Heart right ventricle (tissue), 16 donors: ENCODE measurements around the gene ATP2B2. TPM values are rescaled to one million over a fixed set of nuclear protein-coding genes. Genes with fewer than 3 reads are reported as not detected.
"Not testable (repeated sequence)": the region's sequence is repeated elsewhere in the genome, so short reads cannot be mapped to it uniquely, and the experiment has no call there.

ENCODE experiments used
- ATAC-seq, 8 donors: fragments of 200-7000 bp; cut with Tn5 transposase; one replicate each; pipeline ENCODE4 v1.9.1; 2020; ENCODE audit warnings: mild to moderate bottlenecking in 8 of 8, moderate library complexity in 8 of 8, moderate number of reproducible peaks in 1 of 8
- DNase-seq, 2 donors: peaks; one replicate each; pipeline ENCODE4 v3.0.0-alpha.2; 2020
- H3K27ac ChIP-seq, 10 donors: fragments of 200-600 bp; sonication (generic) in 2 of 10; one replicate each; pipeline versions ENCODE4 v1.5.0 to v1.8.0; 2020 to 2022; ENCODE audit warnings: mild to moderate bottlenecking in 3 of 10
- H3K27me3 ChIP-seq, 7 donors: fragments of 200-600 bp; one replicate each; pipeline ENCODE4 v1.8.0; 2021 to 2022; ENCODE audit warnings: mild to moderate bottlenecking in 2 of 7
- H3K36me3 ChIP-seq, 9 donors: fragments of 200-600 bp; sonication (generic) in 1 of 9; one replicate each; pipeline versions ENCODE4 v1.5.0 to v1.8.0; 2020 to 2022; ENCODE audit warnings: mild to moderate bottlenecking in 2 of 9
- H3K4me1 ChIP-seq, 9 donors: fragments of 200-600 bp; sonication (generic) in 1 of 9; one replicate each; pipeline versions ENCODE4 v1.5.0 to v1.8.0; 2020 to 2022; ENCODE audit warnings: mild to moderate bottlenecking in 4 of 9
- H3K4me3 ChIP-seq, 10 donors: fragments of 200-600 bp; sonication (generic) in 2 of 10; one replicate each; pipeline versions ENCODE4 v1.5.0 to v1.8.0; 2020 to 2022; ENCODE audit warnings: mild to moderate bottlenecking in 7 of 10, moderate library complexity in 2 of 10
- H3K9me3 ChIP-seq, 11 donors: fragments of 200-600 bp in 10 of 11; sonication (generic) in 2 of 11; one replicate each; pipeline versions ENCODE4 v1.5.0 to v1.8.0; 2013 to 2022; ENCODE audit warnings: mild to moderate bottlenecking in 2 of 11, control low read depth in 1 of 11, moderate library complexity in 1 of 11
- CTCF ChIP-seq, 9 donors: fragments of 200-600 bp; sonication (generic) in 2 of 9; IDR thresholded peaks; one replicate each; pipeline versions ENCODE4 v1.5.0 to v1.8.0; 2021 to 2022; ENCODE audit warnings: antibody characterized with exemption in 9 of 9, mild to moderate bottlenecking in 5 of 9, moderate library complexity in 1 of 9
- WGBS, 2 donors: extraction: QIAGEN DNeasy Blood & Tissue Kit; methylation state at CpG; one replicate each; pipeline ENCODE4 v1.1.7; 2013; ENCODE audit warnings: inconsistent platforms in 1 of 2; 5-methylcytosine and 5-hydroxymethylcytosine counted together
- intact Hi-C, 10 donors: fragments of 100-400 bp; cut with DNase I; formaldehyde crosslinking; loops; one replicate each; pipeline versions ENCODE4 v1.11.1 to v1.14.2; 2022
- polyA plus RNA-seq, 2 donors: library from polyadenylated mRNA; stranded (reverse); fragments of 200-250 nt; gene quantifications; one replicate each; pipeline ENCODE4 v1.2.3, GENCODE V29; 2013
- total RNA-seq, 10 donors: library from RNA; stranded (reverse); fragmentation: NEBNext Ultra II Directional in 3 of 10; extraction: Animal tissue kit (Norgen Biotek cat#: 25700) in 3 of 10; gene quantifications; one replicate each; pipeline versions ENCODE4 v1.2.1 to v1.2.4, GENCODE V29; 2021 to 2023
- donor health status: Arrhythmogenic right ventricular cardiomyopathy.
- donor health status: ischemic (EF 13 %, LVEDD 7.1; RV severe dilation, severe dysfunction).
- donor health status: healthy with polysubstance abuse.
- donor health status: DM: no; HTN: yes; CAD: no.
- donor health status: DM: no; HTN: no; CAD: no.
- donor health status: ischemic (EF 25% LVEDD 6.9; RV normal size, moderate dysfunction).
- donor health status: ischemic (EF 25% LVEDD 5.7; RV mildly dilated, moderate dysfunction).
- donor health status: healthy.
- donor health status: DM: yes; HTN: yes; CAD: no.
- donor health status: Ischemic cardiomyopathy.
- donor health status: ischemic (EF 35%, LVEDD 5.7; RV mildly dilated, moderate dysfunction).
- donor health status: nonischemic (EF 11% LVEDD 7.7; RV severe dilation, severe dysfunction).
- donor health status: DM: yes; HTN: yes; CAD: no.
- donor health status: PGD.
- donor health status: ischemic (EF 29% LVEDD 5.4; RV normal size, mild dysfunction).
- donor health status: nonischemic (EF 23%, LVEDD 6.1; RV moderate dilation, normal function).

The ATP2B2 gene
- total and polyA plus RNA-seq, 12 donors, result under 0.01 to 0.30 (median 0.11) TPM; not detected in 4

DNA sequence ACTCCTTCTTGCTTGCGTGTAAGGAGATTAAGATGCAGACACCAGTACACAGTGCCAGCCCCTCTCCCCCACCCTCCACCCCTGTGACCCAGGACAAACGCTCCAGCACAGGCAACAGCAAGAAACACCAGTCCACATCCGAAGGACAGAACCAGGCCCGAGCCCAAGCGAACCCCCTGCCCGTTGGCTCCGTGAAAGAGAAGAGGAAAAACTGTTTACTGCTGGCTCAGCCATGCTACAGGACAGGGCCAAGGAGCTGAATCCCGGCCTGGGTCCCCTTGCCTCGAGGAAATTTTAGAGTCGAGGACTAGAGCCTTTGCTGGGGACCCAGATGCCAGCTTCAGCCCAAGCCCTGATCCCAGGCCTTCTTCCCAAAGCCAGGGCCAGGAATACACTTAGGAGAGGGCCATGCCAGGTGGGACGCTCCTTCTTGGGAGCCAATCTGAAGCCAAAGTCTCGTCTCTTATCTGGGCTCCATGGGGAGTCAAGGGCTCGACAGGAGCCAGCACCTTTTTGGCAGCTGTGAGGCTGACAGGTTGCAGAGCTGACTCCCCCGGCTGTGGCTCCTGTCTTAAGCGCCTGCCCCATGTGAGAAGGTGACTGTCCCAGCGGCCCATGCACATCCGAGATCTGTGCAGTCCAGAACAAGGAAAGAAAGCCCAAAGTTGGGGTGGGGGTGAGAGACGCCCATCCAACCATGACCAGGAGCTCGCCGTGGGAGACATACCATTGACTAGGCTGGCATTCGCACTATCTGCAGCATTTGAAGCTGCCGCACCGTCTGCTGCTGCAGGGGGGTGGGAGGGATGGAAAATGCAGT, 120.6 kb downstream of the ATP2B2 start:
- peaks cover 0 to 41% (median 29%) of the 10 kb centered on the region in 11 donors for H3K9me3 ChIP-seq
- no peaks in the 10 kb centered on the region for H3K4me1 ChIP-seq
- intact Hi-C loops, result no loop called here
- no peak overlapping the region for H3K27ac ChIP-seq
- 68 to 69% methylated on average over 23 of the region's 23 CpGs for WGBS, 2 donors
- peaks cover 0 to 13% (median 0%) of the 10 kb centered on the region in 7 donors for H3K27me3 ChIP-seq
- H3K36me3 ChIP-seq, result no peaks in the 10 kb centered on the region
- ATAC-seq (no peak), DNase-seq (no peak)
- TF ChIP-seq CTCF (IDR thresholded peaks at IDR 0.05), result no peak
- no peak overlapping the region for H3K4me3 ChIP-seq

DNA sequence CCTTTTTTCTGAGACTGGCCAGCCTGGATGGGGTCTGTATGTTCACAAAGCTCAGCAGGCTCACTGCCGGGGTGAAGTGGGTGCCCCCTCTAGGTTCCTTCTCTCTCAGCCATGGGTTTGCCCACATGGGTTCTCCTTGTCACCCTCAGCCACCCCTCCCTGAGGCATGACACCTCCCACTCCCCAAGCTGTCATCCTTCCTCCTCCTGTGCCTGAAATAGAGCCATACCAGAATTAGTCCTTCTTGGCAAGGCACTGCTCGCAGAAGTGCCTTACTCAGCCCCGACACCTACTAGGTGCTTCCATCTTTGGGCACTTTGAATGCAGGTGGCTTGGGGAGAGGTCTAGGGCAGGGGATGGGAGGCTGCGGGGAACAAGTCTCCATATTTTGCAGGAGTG, 121.5 kb downstream of the ATP2B2 start:
- no peak for ATAC-seq
- intact Hi-C loops, result no loop called here
- no peak overlapping the region for H3K27ac ChIP-seq
- 90 to 95% methylated on average over 4 of the region's 4 CpGs for WGBS, 2 donors
- no peak overlapping the region for H3K4me3 ChIP-seq
- no peaks in the 10 kb centered on the region for H3K4me1 ChIP-seq
- no peak for TF ChIP-seq CTCF (IDR thresholded peaks at IDR 0.05)
- no peak for DNase-seq
- no peaks in the 10 kb centered on the region for H3K36me3 ChIP-seq
- peaks cover 0 to 32% (median 21%) of the 10 kb centered on the region in 11 donors for H3K9me3 ChIP-seq
- H3K27me3 ChIP-seq, result peaks cover 0 to 13% (median 0%) of the 10 kb centered on the region in 7 donors

GRCh38 chr3:10382892-10383849, 122.2 kb downstream of the ATP2B2 start:
- no peak overlapping the region for H3K4me3 ChIP-seq
- ATAC-seq (no peak), DNase-seq (no peak)
- H3K36me3 ChIP-seq, result no peaks in the 10 kb centered on the region
- no peaks in the 10 kb centered on the region for H3K4me1 ChIP-seq
- TF ChIP-seq CTCF (IDR thresholded peaks at IDR 0.05), result no peak
- no peak overlapping the region for H3K27ac ChIP-seq
- intact Hi-C loops, result no loop called here
- H3K27me3 ChIP-seq, result peaks cover 0 to 13% (median 0%) of the 10 kb centered on the region in 7 donors
- 74 to 77% methylated on average over 4 of the region's 4 CpGs for WGBS, 2 donors
- H3K9me3 ChIP-seq, result peaks cover 0 to 26% (median 14%) of the 10 kb centered on the region in 11 donors

DNA sequence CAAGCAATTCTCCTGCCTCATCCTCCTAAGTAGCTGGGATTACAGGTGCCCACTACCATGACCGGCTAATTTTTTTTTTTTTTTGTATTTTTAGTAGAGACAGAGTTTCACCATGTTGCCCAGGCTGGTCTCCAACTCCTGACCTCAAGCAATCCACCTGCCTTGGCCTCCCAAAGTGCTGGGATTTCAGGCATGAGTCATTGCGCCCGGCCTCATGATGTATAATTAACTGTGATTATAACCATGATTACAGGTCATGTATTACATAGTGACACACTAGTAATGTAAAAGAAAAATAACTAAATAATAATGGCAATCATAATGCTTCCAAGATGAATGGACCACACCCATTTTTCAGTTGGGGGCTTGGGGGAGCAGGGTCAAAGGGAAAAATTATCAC, 122.9 kb downstream of the ATP2B2 start:
- H3K4me1 ChIP-seq, H3K27ac ChIP-seq, H3K36me3 ChIP-seq, ATAC-seq, H3K4me3 ChIP-seq, DNase-seq, intact Hi-C loops: not testable (repeated sequence)
- Histone ChIP-seq H3K27me3 (peaks cover 0 to 13% (median 0%) of the 10 kb centered on the region in 7 donors), H3K9me3 (peaks cover 0 to 18% (median 7%) of the 10 kb centered on the region in 11 donors)
- WGBS, 2 donors, result 91 to 95% methylated on average over 3 of the region's 3 CpGs
